GM12874 (cell line): ENCODE data around the gene CDK13.

ENCODE experiments used
- CTCF ChIP-seq: IDR thresholded peaks from 2 replicates; pipeline ENCODE4 v1.5.1; 2011; ENCODE audit warnings: low read depth, mild to moderate bottlenecking, control low read depth, low read length, moderate library complexity; ENCODE audit not compliant: insufficient read depth

The CDK13 gene

GRCh38 chr7:40093631-40094350 is 143.7 kb downstream of the CDK13 start:
- TF ChIP-seq CTCF, result no peak

- TF ChIP-seq CTCF, result no peak
These were observed 145.2 kb downstream of the CDK13 start for GRCh38 chr7:40095230-40095629.

GRCh38 chr7:40095695-40096327 is 145.8 kb downstream of the CDK13 start:
- TF ChIP-seq CTCF, result no peak

GRCh38 chr7:40097728-40098127 is 147.7 kb downstream of the CDK13 start:
- no peak for TF ChIP-seq CTCF

GRCh38 chr7:40098810-40099209 is 148.8 kb downstream of the CDK13 start:
- TF ChIP-seq CTCF, result no peak

GRCh38 chr7:40099837-40100236 is 149.8 kb downstream of the CDK13 start:
- TF ChIP-seq CTCF, result no peak

GRCh38 chr7:40101201-40101600 is 151.1 kb downstream of the CDK13 start:
- no peak for TF ChIP-seq CTCF
